IMR-90 (cell line): ENCODE results near the gene TEX53. TPM values are rescaled to one million over a fixed set of nuclear protein-coding genes. Genes with fewer than 3 reads are reported as not detected.

Source experiments
- ATAC-seq: fragments of 200-7000 bp; cut with Tn5 transposase; 2 replicates; pipeline ENCODE4 v1.9.1; 2020; ENCODE audit warnings: low read depth, mild to moderate bottlenecking, moderate library complexity
- BruUV-seq: library from RNA; stranded (reverse); fragments of 400-500 nt; replicated peaks from 2 replicates; lab custom pipeline; 2021; lab: Mats Ljungman, UMichigan
- CTCF ChIA-PET: fragments of 300-600 bp; formaldehyde crosslinking; extraction: SDS; loops from one replicate; lab custom pipeline; 2021; ENCODE audit warnings: antibody characterized with exemption; lab: Yijun Ruan, JAX
- POLR2A ChIA-PET: fragments of 300-600 bp; sonication (Branson Sonifier 250); formaldehyde crosslinking; loops from one replicate; lab custom pipeline; 2022; ENCODE audit warnings: antibody characterized with exemption; ENCODE audit not compliant: unreplicated experiment; lab: Charles Lee
- DNase-seq: peaks from one replicate; pipeline ENCODE4 v3.0.0; 2013
- H2AFZ ChIP-seq: replicated peaks from 2 replicates; pipeline ENCODE3; 2013; ENCODE audit warnings: low read length, mild to moderate bottlenecking; ENCODE audit not compliant: poor library complexity
- H2AK5ac ChIP-seq: 2 replicates; pipeline ENCODE4 v1.6.1; 2013; ENCODE audit warnings: low read depth, low read length, inconsistent platforms
- H2AK9ac ChIP-seq: replicated peaks from 2 replicates; pipeline ENCODE3; 2013; ENCODE audit warnings: mild to moderate bottlenecking, low read depth, low read length, moderate library complexity; ENCODE audit not compliant: poor library complexity
- H2BK120ac ChIP-seq: 2 replicates; pipeline ENCODE4 v1.6.1; 2013; ENCODE audit warnings: low read depth, low read length, inconsistent platforms
- H2BK15ac ChIP-seq: 3 replicates; pipeline ENCODE4 v1.6.1; 2013; ENCODE audit warnings: low read depth, low read length, inconsistent platforms
- H2BK20ac ChIP-seq: 2 replicates; pipeline ENCODE4 v1.6.1; 2013; ENCODE audit warnings: low read depth, mild to moderate bottlenecking, inconsistent platforms, low read length, moderate library complexity
- H2BK5ac ChIP-seq: 2 replicates; pipeline ENCODE4 v1.6.1; 2013; ENCODE audit warnings: mild to moderate bottlenecking, low read depth, low read length, inconsistent platforms; ENCODE audit not compliant: poor library complexity, severe bottlenecking
- H3K14ac ChIP-seq: replicated peaks from 2 replicates; pipeline ENCODE4 v1.6.1; 2013; ENCODE audit warnings: low read depth, low read length, inconsistent platforms
- H3K18ac ChIP-seq: 2 replicates; pipeline ENCODE4 v1.6.1; 2013; ENCODE audit warnings: low read depth, low read length, control low read depth
- H3K23ac ChIP-seq: 2 replicates; pipeline ENCODE4 v1.6.1; 2013; ENCODE audit warnings: low read depth, low read length, inconsistent platforms
- H3K27ac ChIP-seq: 2 replicates; pipeline ENCODE4 v1.5.1; 2013; ENCODE audit warnings: mild to moderate bottlenecking, control low read depth, low read length; ENCODE audit not compliant: insufficient read depth
- H3K27me3 ChIP-seq: 2 replicates; pipeline ENCODE4 v1.6.1; 2013; ENCODE audit warnings: low read length; ENCODE audit not compliant: control insufficient read depth, insufficient read depth
- H3K36me3 ChIP-seq: 2 replicates; pipeline ENCODE4 v1.6.1; 2013; ENCODE audit warnings: low read length, mixed read lengths; ENCODE audit not compliant: control insufficient read depth, insufficient read depth
- H3K4ac ChIP-seq: 2 replicates; pipeline ENCODE4 v1.6.1; 2013; ENCODE audit warnings: low read depth, low read length, inconsistent platforms
- H3K4me1 ChIP-seq: 2 replicates; pipeline ENCODE4 v1.6.1; 2013; ENCODE audit warnings: low read length, mixed read lengths; ENCODE audit not compliant: control insufficient read depth, insufficient read depth
- H3K4me2 ChIP-seq: 2 replicates; pipeline ENCODE4 v1.6.1; 2013; ENCODE audit warnings: low read depth, mild to moderate bottlenecking, control low read depth, low read length, moderate library complexity
- H3K4me3 ChIP-seq: 2 replicates; pipeline ENCODE4 v1.5.1; 2013; ENCODE audit warnings: low read depth, mild to moderate bottlenecking, control low read depth, low read length, moderate library complexity; ENCODE audit not compliant: insufficient read depth
- H3K56ac ChIP-seq: 2 replicates; pipeline ENCODE4 v1.6.1; 2013; ENCODE audit warnings: low read length, inconsistent platforms; ENCODE audit not compliant: insufficient read depth; ENCODE audit errors: extremely low read depth
- H3K79me1 ChIP-seq, 2 experiments: 2 replicates each; pipeline ENCODE4 v1.6.1; 2013; ENCODE audit warnings: low read length in 2 of 2, inconsistent platforms in 1 of 2, low read depth in 1 of 2
- H3K9ac ChIP-seq: 2 replicates; pipeline ENCODE4 v1.6.1; 2013; ENCODE audit warnings: low read depth, low read length, control low read depth
- H3K9me1 ChIP-seq: 2 replicates; pipeline ENCODE4 v1.6.1; 2013; ENCODE audit warnings: low read length, inconsistent platforms; ENCODE audit not compliant: insufficient read depth
- H3K9me3 ChIP-seq: 2 replicates; pipeline ENCODE4 v1.6.1; 2013; ENCODE audit warnings: low read length; ENCODE audit not compliant: control insufficient read depth, insufficient read depth
- H4K20me1 ChIP-seq: 2 replicates; pipeline ENCODE4 v1.6.1; 2013; ENCODE audit warnings: low read length, inconsistent platforms; ENCODE audit not compliant: insufficient read depth
- H4K5ac ChIP-seq: 2 replicates; pipeline ENCODE4 v1.6.1; 2013; ENCODE audit warnings: mild to moderate bottlenecking, low read depth, low read length, control low read depth
- H4K8ac ChIP-seq, 2 experiments: 2 replicates each; pipeline ENCODE4 v1.6.1; 2013; ENCODE audit warnings: low read depth in 2 of 2, low read length in 2 of 2, control low read depth in 1 of 2, inconsistent platforms in 1 of 2
- H4K91ac ChIP-seq: 2 replicates; pipeline ENCODE4 v1.6.1; 2013; ENCODE audit warnings: low read depth, low read length, inconsistent platforms; ENCODE audit not compliant: insufficient read depth
- BHLHE40 ChIP-seq: fragments of 150-350 bp; IDR thresholded peaks from 2 replicates; pipeline ENCODE4 v1.6.1; 2016; ENCODE audit warnings: mild to moderate bottlenecking, low read depth, low read length
- CEBPB ChIP-seq: IDR thresholded peaks from 2 replicates; pipeline ENCODE4 v1.6.1; 2012; ENCODE audit warnings: low read depth, low read length, improper control_type of control experiment
- CHD1 ChIP-seq: IDR thresholded peaks from 2 replicates; pipeline ENCODE4 v1.6.1; 2012; ENCODE audit warnings: low read depth, low read length, improper control_type of control experiment
- CTCF ChIP-seq: conservative IDR thresholded peaks from 2 replicates; pipeline ENCODE4 v1.5.1; 2012; ENCODE audit warnings: mild to moderate bottlenecking, low read depth, low read length, improper control_type of control experiment
- ELK1 ChIP-seq: fragments of 150-350 bp; IDR thresholded peaks from 2 replicates; pipeline ENCODE4 v1.6.1; 2016; ENCODE audit warnings: low read depth, mild to moderate bottlenecking, low read length, moderate library complexity, borderline replicate concordance
- FOS ChIP-seq: fragments of 150-350 bp; IDR thresholded peaks from 2 replicates; pipeline ENCODE4 v1.6.1; 2016; ENCODE audit warnings: low read depth, low read length
- MAZ ChIP-seq: IDR thresholded peaks from 2 replicates; pipeline ENCODE4 v1.6.1; 2012; ENCODE audit warnings: low read depth, mild to moderate bottlenecking, low read length, improper control_type of control experiment, moderate library complexity, borderline replicate concordance
- NFE2L2 ChIP-seq: fragments of 150-350 bp; IDR thresholded peaks from 2 replicates; pipeline ENCODE4 v1.6.1; 2016; ENCODE audit warnings: low read depth, mild to moderate bottlenecking, low read length
- POLR2A ChIP-seq: IDR thresholded peaks from 2 replicates; pipeline ENCODE4 v1.6.1; 2012; ENCODE audit warnings: mild to moderate bottlenecking, low read depth, low read length
- RAD21 ChIP-seq: IDR thresholded peaks from 2 replicates; pipeline ENCODE4 v1.6.1; 2012; ENCODE audit warnings: low read length, improper control_type of control experiment
- RFX5 ChIP-seq: IDR thresholded peaks from 2 replicates; pipeline ENCODE4 v1.8.0; 2012; ENCODE audit warnings: low read depth, mild to moderate bottlenecking, low read length, moderate library complexity
- SMC3 ChIP-seq: fragments of 150-350 bp; IDR thresholded peaks from 2 replicates; pipeline ENCODE4 v1.6.1; 2016; ENCODE audit warnings: low read depth, mild to moderate bottlenecking, antibody characterized with exemption, low read length, moderate library complexity
- WGBS, 2 experiments: methylation state at CpG; one replicate each; pipeline versions ENCODE4 v1.1.5 to v1.1.7; 2013; ENCODE audit warnings: missing lambda C conversion rate in 2 of 2; ENCODE audit not compliant: insufficient read length in 1 of 2; ENCODE audit errors: extremely low coverage in 2 of 2; 5-methylcytosine and 5-hydroxymethylcytosine counted together
- dilution Hi-C: fragments of 300-500 bp; cut with HindIII; formaldehyde crosslinking; loops from one replicate; pipeline ENCODE4 v1.14.3; 2018; ENCODE audit warnings: low sequenced_read_pairs; ENCODE audit not compliant: unreplicated experiment
- in situ Hi-C: fragments of 300-500 bp; cut with MboI; formaldehyde crosslinking; loops from 3 replicates; pipeline ENCODE4 v1.14.3; 2019; ENCODE audit warnings: low sequenced_read_pairs, inconsistent platforms, mixed read lengths
- intact Hi-C: fragments of 100-400 bp; cut with micrococcal nuclease; formaldehyde crosslinking; loops from 2 replicates; pipeline ENCODE4 v1.10.0; 2022
- polyA plus RNA-seq, 3 experiments: library from polyadenylated mRNA; depleted of rRNA; stranded (reverse); fragments of >200 nt; gene quantifications; 2 replicates each; pipeline ENCODE4 v1.2.3, GENCODE V29; 2012; ENCODE audit warnings: low replicate concordance in 1 of 3
- total RNA-seq: library from RNA; depleted of rRNA; stranded (reverse); fragments of >200 nt; gene quantifications from 2 replicates; pipeline ENCODE4 v1.2.3, GENCODE V29; 2012
- TF ChIP-seq, protein P1 (sequence below): fragments of 150-350 bp; IDR thresholded peaks from 2 replicates; pipeline ENCODE4 v1.6.1; 2017; ENCODE audit warnings: mild to moderate bottlenecking, antibody characterized with exemption, low read length, low read depth

TEX53 gene
- total and polyA plus RNA-seq, 2 of the 4 experiments (the other 2 are of a cell fraction) = not detected

GRCh38 chr9:114691046-114691955 is 33.7 kb upstream of the TEX53 start:
- intact Hi-C loops = no loop called here
- H3K9me1 ChIP-seq = peaks cover 18% of the 10 kb centered on the region
- no TSS peak for BruUV-seq
- H3K4me2 ChIP-seq = peak overlapping the region; percentile 69
- H3K27me3 ChIP-seq = no peaks in the 10 kb centered on the region
- H3K4me1 ChIP-seq = peaks cover 13% of the 10 kb centered on the region
- no CpG with 5 or more reads among the region's 11 CpGs for WGBS, 2 experiments
- peak overlapping the region; percentile 99 for H2BK120ac ChIP-seq
- peak overlapping the region; percentile 4; the same call in 1 of the 2 replicates for H3K9ac ChIP-seq
- ATAC-seq (peak; percentile 92), DNase-seq (peak; percentile 91)
- ChIA-PET CTCF (interaction anchor here (0.9 to 2.6 kb wide), 4 partner anchors 10 to 223 kb away, joined by 3 to 18 read pairs (median 4); partner anchors contain the start of gene TEX48), POLR2A (interaction anchor here (0.5 kb wide), 1 partner anchor 789 kb away, joined by 3 read pairs; no protein-coding TSS in a partner anchor)
- H3K18ac ChIP-seq = peak overlapping the region; percentile 67
- peak overlapping the region; percentile 78 for H2BK5ac ChIP-seq
- H3K56ac ChIP-seq = peak overlapping the region; percentile 78
- peak overlapping the region; percentile 95 for H3K23ac ChIP-seq
- peak overlapping the region; percentile 98 for H2BK20ac ChIP-seq
- peak overlapping the region; percentile 79 for H2AFZ ChIP-seq
- peak overlapping the region; percentile 96 for H4K91ac ChIP-seq
- no peaks in the 10 kb centered on the region for H4K20me1 ChIP-seq
- H4K8ac ChIP-seq = peak overlapping the region; percentile 65 to 91
- dilution Hi-C loops = no loop called here
- H2AK9ac ChIP-seq = peak overlapping the region; percentile 57
- in situ Hi-C loops = no loop called here
- peak overlapping the region; percentile 97 for H3K4ac ChIP-seq
- peak overlapping the region; percentile 53 for H4K5ac ChIP-seq
- H3K36me3 ChIP-seq = no peaks in the 10 kb centered on the region
- peak overlapping the region; percentile 65 for H3K27ac ChIP-seq
- H2BK15ac ChIP-seq = peak overlapping the region; percentile 91
- H3K79me1 ChIP-seq = no peaks in the 10 kb centered on the region
- H3K4me3 ChIP-seq = no peak overlapping the region
- H3K14ac ChIP-seq = peak overlapping the region; percentile 95
- peak overlapping the region; percentile 97 for H2AK5ac ChIP-seq
- H3K9me3 ChIP-seq = no peaks in the 10 kb centered on the region
- TF ChIP-seq RAD21 (no peak), FOS (peak; percentile 90), NFE2L2 (no peak), CEBPB (0 out of 2 replicates have a peak, but pooled peaks have one; percentile 21), RFX5 (no peak), POLR2A (no peak), MAZ (no peak), BHLHE40 (peak; percentile 76; the same call in 1 of the 2 replicates), CTCF (no peak), ELK1 (no peak), CHD1 (no peak), SMC3 (no peak)
- TF ChIP-seq, protein P1, sequence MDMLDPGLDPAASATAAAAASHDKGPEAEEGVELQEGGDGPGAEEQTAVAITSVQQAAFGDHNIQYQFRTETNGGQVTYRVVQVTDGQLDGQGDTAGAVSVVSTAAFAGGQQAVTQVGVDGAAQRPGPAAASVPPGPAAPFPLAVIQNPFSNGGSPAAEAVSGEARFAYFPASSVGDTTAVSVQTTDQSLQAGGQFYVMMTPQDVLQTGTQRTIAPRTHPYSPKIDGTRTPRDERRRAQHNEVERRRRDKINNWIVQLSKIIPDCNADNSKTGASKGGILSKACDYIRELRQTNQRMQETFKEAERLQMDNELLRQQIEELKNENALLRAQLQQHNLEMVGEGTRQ = peak; percentile 43; the same call in 1 of the 2 replicates
